GM12878 (cell line): ENCODE measurements around the gene HEPACAM. TPM values are rescaled to one million over a fixed set of nuclear protein-coding genes. Genes with fewer than 3 reads are reported as not detected.

Experiments
- ATAC-seq: fragments of 200-7000 bp; cut with Tn5 transposase; 3 replicates; pipeline ENCODE4 v1.9.1; 2020; ENCODE audit warnings: mild to moderate bottlenecking, moderate library complexity
- BruUV-seq: library from RNA; stranded (reverse); fragments of 400-500 nt; replicated peaks from 2 replicates; lab custom pipeline; 2021; lab: Mats Ljungman, UMichigan
- CTCF ChIA-PET: fragments of 300-600 bp; sonication (Branson Sonifier 250); formaldehyde crosslinking; extraction: SDS; loops from one replicate; lab custom pipeline; 2021; ENCODE audit warnings: inconsistent platforms; lab: Yijun Ruan, JAX
- POLR2A ChIA-PET: fragments of 350-600 bp; formaldehyde crosslinking; extraction: SDS; loops from one replicate; lab custom pipeline; 2021; ENCODE audit warnings: inconsistent platforms; lab: Charles Lee
- RAD21 ChIA-PET: fragments of 300-600 bp; sonication (Branson Sonifier 250); formaldehyde crosslinking; loops from one replicate; lab custom pipeline; 2023; ENCODE audit warnings: antibody characterized with exemption; ENCODE audit not compliant: unreplicated experiment; lab: Charles Lee
- SMC1A ChIA-PET: fragments of 300-600 bp; sonication (Branson Sonifier 250); formaldehyde crosslinking; loops from one replicate; lab custom pipeline; 2023; ENCODE audit not compliant: unreplicated experiment, uncharacterized antibody; lab: Charles Lee
- DNase-seq: peaks from one replicate; pipeline ENCODE4 v3.0.0-alpha.2; 2011; ENCODE audit warnings: low read depth, low spot score
- FAIRE-seq: peaks from 3 replicates; lab custom pipeline; 2011; peaks lifted over from hg19 to GRCh38; lab: Jason Lieb, UNC
- H2AFZ ChIP-seq: 2 replicates; pipeline ENCODE4 v1.6.0; 2011; ENCODE audit warnings: low read depth, low read length, control low read depth; ENCODE audit not compliant: control insufficient read depth
- H3K27ac ChIP-seq: 2 replicates; pipeline ENCODE4 v1.5.1; 2011; ENCODE audit warnings: control low read depth; ENCODE audit not compliant: control insufficient read depth, insufficient read depth
- H3K27me3 ChIP-seq, 2 experiments: replicated peaks in 1 of 2; 2 replicates each; pipeline versions ENCODE4 v1.6.0 to v1.6.1; 2011; ENCODE audit warnings: low read length in 1 of 2; ENCODE audit not compliant: control insufficient read depth in 2 of 2, insufficient read depth in 2 of 2
- H3K36me3 ChIP-seq, 2 experiments: 2 replicates each; pipeline ENCODE4 v1.5.1; 2011; ENCODE audit warnings: low read length in 1 of 2; ENCODE audit not compliant: control insufficient read depth in 2 of 2, insufficient read depth in 2 of 2
- H3K4me1 ChIP-seq: 2 replicates; pipeline ENCODE4 v1.6.1; 2011; ENCODE audit warnings: mild to moderate bottlenecking, low read length, moderate library complexity, mixed read lengths; ENCODE audit not compliant: control insufficient read depth, insufficient read depth
- H3K4me2 ChIP-seq: 2 replicates; pipeline ENCODE4 v1.6.0; 2011; ENCODE audit warnings: control low read depth; ENCODE audit not compliant: control insufficient read depth, insufficient read depth
- H3K4me3 ChIP-seq: fragments of 200-600 bp; sonication (generic); 2 replicates; pipeline ENCODE4 v1.5.1; 2016
- H3K79me2 ChIP-seq: 2 replicates; pipeline ENCODE4 v1.6.0; 2011; ENCODE audit warnings: low read length; ENCODE audit not compliant: control insufficient read depth, insufficient read depth
- H3K9ac ChIP-seq: 2 replicates; pipeline ENCODE4 v1.8.0; 2011; ENCODE audit warnings: low read length, control low read depth, mixed read lengths; ENCODE audit not compliant: control insufficient read depth, insufficient read depth
- H3K9me3 ChIP-seq: replicated peaks from 3 replicates; pipeline ENCODE4 v1.5.1; 2011; ENCODE audit warnings: mild to moderate bottlenecking, low read length; ENCODE audit not compliant: control insufficient read depth, insufficient read depth
- H4K20me1 ChIP-seq: 2 replicates; pipeline ENCODE4 v1.6.0; 2011; ENCODE audit not compliant: control insufficient read depth, insufficient read depth
- EP300 ChIP-seq, 2 experiments: fragments of 150-350 bp in 1 of 2; IDR thresholded peaks; 2 replicates each; pipeline ENCODE4 v1.6.1; 2011 to 2012; ENCODE audit warnings: low read depth in 2 of 2, low read length in 2 of 2, borderline replicate concordance in 1 of 2, improper control_type of control experiment in 1 of 2, inconsistent platforms in 1 of 2; ENCODE audit not compliant: control insufficient read depth in 1 of 2
- FOXK2 ChIP-seq: fragments of 450-650 bp; IDR thresholded peaks from 2 replicates; pipeline ENCODE4 v1.6.1; 2017; ENCODE audit warnings: mild to moderate bottlenecking, moderate library complexity
- HCFC1 ChIP-seq: fragments of 150-350 bp; IDR thresholded peaks from 2 replicates; pipeline ENCODE4 v1.6.1; 2014; ENCODE audit warnings: low read length
- LARP7 ChIP-seq: fragments of 450-650 bp; IDR thresholded peaks from 2 replicates; pipeline ENCODE4 v1.6.1; 2017; ENCODE audit warnings: mild to moderate bottlenecking
- SMAD1 ChIP-seq: fragments of 450-650 bp; IDR thresholded peaks from 2 replicates; pipeline ENCODE4 v1.6.1; 2018; ENCODE audit warnings: mild to moderate bottlenecking, low read depth; ENCODE audit not compliant: partially characterized antibody
- SPI1 ChIP-seq: IDR thresholded peaks from 2 replicates; pipeline ENCODE4 v1.6.1; 2011; ENCODE audit warnings: low read depth, mild to moderate bottlenecking, low read length, moderate library complexity, borderline replicate concordance; ENCODE audit not compliant: insufficient read depth
- YY1 ChIP-seq: IDR thresholded peaks from 2 replicates; pipeline ENCODE4 v1.6.1; 2011; ENCODE audit warnings: low read depth, mild to moderate bottlenecking, low read length
- WGBS: methylation state at CpG from one replicate; pipeline ENCODE4 v1.1.6; 2016; ENCODE audit warnings: low lambda C conversion rate; ENCODE audit not compliant: insufficient replicate concordance, insufficient coverage; ENCODE audit errors: missing lambda C conversion rate; 5-methylcytosine and 5-hydroxymethylcytosine counted together
- in situ Hi-C: fragments of 300-500 bp; cut with MboI; formaldehyde crosslinking; loops from 9 replicates; pipeline ENCODE4 v1.14.3; 2018; ENCODE audit warnings: mixed read lengths
- intact Hi-C: fragments of 100-400 bp; cut with micrococcal nuclease; formaldehyde crosslinking; loops from one replicate; pipeline ENCODE4 v1.14.2; 2022; ENCODE audit not compliant: unreplicated experiment
- polyA plus RNA-seq, 11 experiments: library from polyadenylated mRNA; depleted of rRNA in 4 of 11; unstranded in 6 of 11; stranded (reverse) in 5 of 11; fragments of >200 nt; fragmentation: Nextera tagmentation in 4 of 11; fragmentation: Illumina TruSeq in 1 of 11; extraction: Ambion mirVana in 4 of 11; extraction: Trizol in 1 of 11; gene quantifications; 1 replicate in 1 of 11; 2 replicates in 10 of 11; pipeline versions ENCODE4 v1.2.1 to v1.2.3, GENCODE V29; 2011 to 2016; ENCODE audit warnings: inconsistent platforms in 2 of 11, missing spikeins in 2 of 11, low read depth in 1 of 11
- total RNA-seq, 4 experiments: library from RNA; depleted of rRNA in 3 of 4; stranded (reverse); fragments of >200 nt in 3 of 4; fragmentation: Illumina TruSeq in 1 of 4; extraction: Trizol in 1 of 4; gene quantifications; 2 replicates each; pipeline versions ENCODE4 v1.2.1 to v1.2.3, GENCODE V29; 2013 to 2021
- TF ChIP-seq, protein P1 (sequence below): fragments of 450-650 bp; IDR thresholded peaks from 2 replicates; pipeline ENCODE4 v1.6.1; 2017; ENCODE audit warnings: antibody characterized with exemption, mild to moderate bottlenecking, moderate library complexity
- TF ChIP-seq, protein P2 (sequence below): fragments of 450-650 bp; IDR thresholded peaks from 2 replicates; pipeline ENCODE4 v1.6.1; 2016; ENCODE audit warnings: mild to moderate bottlenecking
- TF ChIP-seq, protein P3 (sequence below): IDR thresholded peaks from 2 replicates; pipeline ENCODE4 v1.6.1; 2011; ENCODE audit warnings: borderline replicate concordance, low read depth, mild to moderate bottlenecking, moderate library complexity, mixed read lengths, low read length; ENCODE audit not compliant: insufficient read depth; ENCODE audit errors: extremely low read length
- TF ChIP-seq, protein P4 (sequence below): IDR thresholded peaks from 2 replicates; pipeline ENCODE4 v1.6.1; 2011; ENCODE audit warnings: borderline replicate concordance, low read depth, mild to moderate bottlenecking, moderate library complexity, low read length; ENCODE audit not compliant: insufficient read depth, poor library complexity, severe bottlenecking

HEPACAM gene
- total and polyA plus RNA-seq, 10 of the 15 experiments (the other 5 are each of a cell fraction or from before 2014, with no cell fraction given): 0.03 TPM; not detected in 9

GRCh38 chr11:124955035-124955434, 19.2 kb upstream of the HEPACAM start (continued):
- TF ChIP-seq, protein P1, sequence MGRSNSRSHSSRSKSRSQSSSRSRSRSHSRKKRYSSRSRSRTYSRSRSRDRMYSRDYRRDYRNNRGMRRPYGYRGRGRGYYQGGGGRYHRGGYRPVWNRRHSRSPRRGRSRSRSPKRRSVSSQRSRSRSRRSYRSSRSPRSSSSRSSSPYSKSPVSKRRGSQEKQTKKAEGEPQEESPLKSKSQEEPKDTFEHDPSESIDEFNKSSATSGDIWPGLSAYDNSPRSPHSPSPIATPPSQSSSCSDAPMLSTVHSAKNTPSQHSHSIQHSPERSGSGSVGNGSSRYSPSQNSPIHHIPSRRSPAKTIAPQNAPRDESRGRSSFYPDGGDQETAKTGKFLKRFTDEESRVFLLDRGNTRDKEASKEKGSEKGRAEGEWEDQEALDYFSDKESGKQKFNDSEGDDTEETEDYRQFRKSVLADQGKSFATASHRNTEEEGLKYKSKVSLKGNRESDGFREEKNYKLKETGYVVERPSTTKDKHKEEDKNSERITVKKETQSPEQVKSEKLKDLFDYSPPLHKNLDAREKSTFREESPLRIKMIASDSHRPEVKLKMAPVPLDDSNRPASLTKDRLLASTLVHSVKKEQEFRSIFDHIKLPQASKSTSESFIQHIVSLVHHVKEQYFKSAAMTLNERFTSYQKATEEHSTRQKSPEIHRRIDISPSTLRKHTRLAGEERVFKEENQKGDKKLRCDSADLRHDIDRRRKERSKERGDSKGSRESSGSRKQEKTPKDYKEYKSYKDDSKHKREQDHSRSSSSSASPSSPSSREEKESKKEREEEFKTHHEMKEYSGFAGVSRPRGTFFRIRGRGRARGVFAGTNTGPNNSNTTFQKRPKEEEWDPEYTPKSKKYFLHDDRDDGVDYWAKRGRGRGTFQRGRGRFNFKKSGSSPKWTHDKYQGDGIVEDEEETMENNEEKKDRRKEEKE: no peak
- TF ChIP-seq, protein P2, sequence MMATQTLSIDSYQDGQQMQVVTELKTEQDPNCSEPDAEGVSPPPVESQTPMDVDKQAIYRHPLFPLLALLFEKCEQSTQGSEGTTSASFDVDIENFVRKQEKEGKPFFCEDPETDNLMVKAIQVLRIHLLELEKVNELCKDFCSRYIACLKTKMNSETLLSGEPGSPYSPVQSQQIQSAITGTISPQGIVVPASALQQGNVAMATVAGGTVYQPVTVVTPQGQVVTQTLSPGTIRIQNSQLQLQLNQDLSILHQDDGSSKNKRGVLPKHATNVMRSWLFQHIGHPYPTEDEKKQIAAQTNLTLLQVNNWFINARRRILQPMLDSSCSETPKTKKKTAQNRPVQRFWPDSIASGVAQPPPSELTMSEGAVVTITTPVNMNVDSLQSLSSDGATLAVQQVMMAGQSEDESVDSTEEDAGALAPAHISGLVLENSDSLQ: no peak
- no peak for TF ChIP-seq SMAD1

- intact Hi-C loops (loop anchor here (2.0 kb wide), 1 partner anchor 118 kb away; no protein-coding TSS in a partner anchor), in situ Hi-C loops (loop anchor here (10.0 to 25.0 kb wide), 2 partner anchors 190 to 933 kb away; partner anchors contain the start of gene HYLS1)
- H3K4me1 ChIP-seq: no peaks in the 10 kb centered on the region; the same call in 1 of the 2 replicates
- CTCF ChIA-PET: interaction anchor here (1.4 to 2.8 kb wide), 6 partner anchors 78 to 450 kb away, joined by 4 to 17 read pairs (median 6); no protein-coding TSS in a partner anchor
- H2AFZ ChIP-seq: peak overlapping the region; percentile 94
- peak overlapping the region; percentile 77 for H3K4me2 ChIP-seq
- FAIRE-seq: no peak
- POLR2A ChIA-PET: interaction anchor here (0.6 to 1.8 kb wide), 5 partner anchors 116 to 598 kb away, joined by 3 to 12 read pairs (median 6); partner anchors contain the start of gene TMEM218
- no peaks in the 10 kb centered on the region for H4K20me1 ChIP-seq
- peak overlapping the region; percentile 64; the same call in 1 of the 2 replicates for H3K9ac ChIP-seq
- peak overlapping the region; percentile 79 for H3K4me3 ChIP-seq
- H3K79me2 ChIP-seq: no peaks in the 10 kb centered on the region
- RAD21 ChIA-PET: interaction anchor here (1.1 to 1.8 kb wide), 5 partner anchors 116 to 157 kb away, joined by 3 to 8 read pairs (median 4); partner anchors contain the start of gene TMEM218
- H3K27ac ChIP-seq: peak overlapping the region; percentile 42
- H3K27me3 ChIP-seq: no peaks in the 10 kb centered on the region
- TSS peak; percentile 80 for BruUV-seq
- WGBS: 57% methylated on average over 6 of the region's 6 CpGs
- no peak for ATAC-seq
- no peaks in the 10 kb centered on the region for H3K36me3 ChIP-seq
- DNase-seq: no peak
- H3K9me3 ChIP-seq: no peaks in the 10 kb centered on the region
- SMC1A ChIA-PET: interaction anchor here (1.3 to 1.8 kb wide), 6 partner anchors 15 to 193 kb away, joined by 3 to 9 read pairs (median 4); partner anchors contain the start of genes SLC37A2 and TMEM218
- TF ChIP-seq, protein P3, sequence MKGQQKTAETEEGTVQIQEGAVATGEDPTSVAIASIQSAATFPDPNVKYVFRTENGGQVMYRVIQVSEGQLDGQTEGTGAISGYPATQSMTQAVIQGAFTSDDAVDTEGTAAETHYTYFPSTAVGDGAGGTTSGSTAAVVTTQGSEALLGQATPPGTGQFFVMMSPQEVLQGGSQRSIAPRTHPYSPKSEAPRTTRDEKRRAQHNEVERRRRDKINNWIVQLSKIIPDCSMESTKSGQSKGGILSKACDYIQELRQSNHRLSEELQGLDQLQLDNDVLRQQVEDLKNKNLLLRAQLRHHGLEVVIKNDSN: no peak
- TF ChIP-seq FOXK2: no peak
- TF ChIP-seq, protein P1: no peak
- no peak for TF ChIP-seq EP300 (IDR thresholded peaks at IDR 0.05; ENCODE audit: borderline replicate concordance in 1 of 2, control insufficient read depth in 1 of 2, low read depth in 2 of 2, low read length in 2 of 2)
- no peak for TF ChIP-seq HCFC1
- TF ChIP-seq SPI1: no peak
- no peak for TF ChIP-seq YY1
- TF ChIP-seq LARP7: no peak
- TF ChIP-seq, protein P4, sequence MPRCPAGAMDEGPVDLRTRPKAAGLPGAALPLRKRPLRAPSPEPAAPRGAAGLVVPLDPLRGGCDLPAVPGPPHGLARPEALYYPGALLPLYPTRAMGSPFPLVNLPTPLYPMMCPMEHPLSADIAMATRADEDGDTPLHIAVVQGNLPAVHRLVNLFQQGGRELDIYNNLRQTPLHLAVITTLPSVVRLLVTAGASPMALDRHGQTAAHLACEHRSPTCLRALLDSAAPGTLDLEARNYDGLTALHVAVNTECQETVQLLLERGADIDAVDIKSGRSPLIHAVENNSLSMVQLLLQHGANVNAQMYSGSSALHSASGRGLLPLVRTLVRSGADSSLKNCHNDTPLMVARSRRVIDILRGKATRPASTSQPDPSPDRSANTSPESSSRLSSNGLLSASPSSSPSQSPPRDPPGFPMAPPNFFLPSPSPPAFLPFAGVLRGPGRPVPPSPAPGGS: no peak
These were observed 18.7 kb upstream of the HEPACAM start for GRCh38 chr11:124954590-124954955.
